GM19099 (cell line): Measurements from ENCODE around the gene IGF1R.

Experiments used
- POLR2A ChIP-seq: IDR thresholded peaks from 3 replicates; pipeline ENCODE4 v1.6.1; 2011; ENCODE audit warnings: low read depth; ENCODE audit not compliant: insufficient read length; ENCODE audit errors: extremely low read depth

Gene IGF1R

DNA sequence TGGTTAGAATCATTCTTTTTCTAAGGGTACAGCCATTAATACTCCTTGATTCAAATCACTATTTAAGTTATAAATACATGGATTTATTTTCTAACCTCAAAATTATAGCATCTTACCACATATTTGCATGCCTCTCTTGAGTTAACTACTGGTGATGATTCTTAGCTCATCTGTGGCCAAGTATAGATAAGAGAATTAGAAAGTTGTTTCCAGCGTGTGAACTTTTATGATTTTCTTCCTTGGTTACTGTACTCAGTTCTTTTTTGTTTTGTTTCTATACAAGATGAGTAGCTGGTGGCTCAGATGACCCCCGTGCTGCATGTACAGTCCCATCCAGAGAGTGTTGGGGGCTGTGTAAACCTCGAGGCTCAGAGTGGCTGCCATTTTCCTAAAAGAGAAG, 124.6 kb downstream of the IGF1R start:
- no peak for TF ChIP-seq POLR2A

DNA sequence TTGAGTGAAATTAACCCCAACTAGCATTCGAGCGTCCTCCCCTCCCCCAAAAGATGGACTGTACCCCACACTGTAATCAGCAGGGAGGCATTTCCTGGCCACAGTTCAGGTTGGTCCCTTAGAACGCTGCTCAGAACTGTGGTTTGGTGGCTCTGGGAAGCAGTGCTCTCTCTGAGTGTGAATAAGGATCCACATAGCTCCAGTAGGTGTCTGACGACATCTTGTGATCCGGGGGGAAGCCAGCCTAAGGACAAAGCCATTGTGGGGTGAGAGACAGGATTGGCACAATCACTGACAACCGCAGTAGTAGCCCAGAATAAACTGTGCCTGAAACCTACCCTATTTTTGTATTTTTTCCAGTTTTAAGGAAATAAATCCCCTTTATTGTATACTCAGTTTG, 125.3 kb downstream of the IGF1R start:
- TF ChIP-seq POLR2A, result no peak

DNA sequence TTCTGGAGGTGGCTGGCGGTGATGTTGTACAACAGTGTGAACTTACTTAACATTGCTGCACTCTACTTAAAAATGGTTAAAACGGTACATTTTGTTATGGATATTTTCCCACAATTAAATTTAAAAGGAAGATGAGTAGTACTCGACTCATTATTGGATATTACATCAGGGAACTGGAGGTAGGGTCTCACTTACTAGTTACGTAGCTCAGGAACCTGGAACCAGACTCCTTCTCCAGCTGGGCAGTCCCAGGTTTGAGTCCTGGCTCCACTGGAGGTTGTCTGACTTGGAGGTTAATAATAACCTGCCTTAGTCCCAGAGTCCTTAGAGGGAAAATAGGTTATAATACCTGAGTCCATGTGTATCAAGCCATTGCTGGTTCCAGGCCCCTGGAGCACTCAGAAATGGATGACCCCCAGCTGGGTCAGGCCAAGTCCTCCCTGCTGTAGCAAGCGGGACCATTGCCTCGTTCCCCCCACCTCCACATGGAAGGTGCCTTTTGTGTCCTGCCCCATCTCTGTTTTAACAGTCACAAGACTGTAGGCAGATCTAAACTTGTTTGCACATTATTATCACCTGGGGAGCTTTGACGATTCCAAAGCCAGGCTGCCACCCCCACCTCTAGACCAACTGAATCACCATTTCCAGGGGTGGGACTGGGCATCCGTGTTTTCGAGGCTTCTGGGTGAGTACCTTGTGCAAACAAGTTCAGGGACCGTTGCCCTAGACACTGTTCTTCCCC, 126.6 kb downstream of the IGF1R start:
- no peak for TF ChIP-seq POLR2A

DNA sequence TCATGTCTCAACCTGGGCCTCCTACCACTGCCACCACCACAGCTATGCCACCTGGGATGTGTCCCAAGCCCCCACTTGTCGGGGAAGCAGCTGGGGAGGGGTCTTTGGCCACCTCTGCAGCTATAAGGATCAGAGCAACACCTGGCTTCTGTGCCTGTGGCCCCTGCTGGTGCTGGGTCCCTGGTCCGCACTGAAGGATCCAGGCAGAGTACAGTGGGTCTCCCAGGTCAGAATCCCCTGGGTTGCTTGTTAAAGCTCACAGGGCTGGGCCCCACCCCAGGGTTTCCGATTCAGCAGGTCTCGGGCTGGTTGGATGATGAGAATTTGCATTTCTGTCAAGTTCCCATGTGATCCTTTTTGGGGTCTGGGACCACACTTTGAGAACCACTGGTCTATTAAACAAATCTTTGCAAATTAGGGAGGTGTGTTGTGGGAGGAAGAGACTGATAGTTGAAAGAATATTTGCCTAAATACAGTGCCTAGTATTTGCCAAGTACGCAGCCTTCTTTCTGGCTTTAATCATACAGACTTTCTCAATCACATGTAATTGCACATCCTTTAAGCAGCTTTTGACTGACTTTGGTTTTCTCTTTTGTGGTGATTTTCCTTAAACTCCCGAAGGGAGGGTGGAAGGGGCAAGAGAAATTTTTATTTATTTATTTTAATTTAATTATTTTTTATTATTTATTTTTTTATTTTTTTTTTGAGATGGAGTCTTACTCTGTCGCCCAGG, 127.3 kb downstream of the IGF1R start:
- no peak for TF ChIP-seq POLR2A

DNA sequence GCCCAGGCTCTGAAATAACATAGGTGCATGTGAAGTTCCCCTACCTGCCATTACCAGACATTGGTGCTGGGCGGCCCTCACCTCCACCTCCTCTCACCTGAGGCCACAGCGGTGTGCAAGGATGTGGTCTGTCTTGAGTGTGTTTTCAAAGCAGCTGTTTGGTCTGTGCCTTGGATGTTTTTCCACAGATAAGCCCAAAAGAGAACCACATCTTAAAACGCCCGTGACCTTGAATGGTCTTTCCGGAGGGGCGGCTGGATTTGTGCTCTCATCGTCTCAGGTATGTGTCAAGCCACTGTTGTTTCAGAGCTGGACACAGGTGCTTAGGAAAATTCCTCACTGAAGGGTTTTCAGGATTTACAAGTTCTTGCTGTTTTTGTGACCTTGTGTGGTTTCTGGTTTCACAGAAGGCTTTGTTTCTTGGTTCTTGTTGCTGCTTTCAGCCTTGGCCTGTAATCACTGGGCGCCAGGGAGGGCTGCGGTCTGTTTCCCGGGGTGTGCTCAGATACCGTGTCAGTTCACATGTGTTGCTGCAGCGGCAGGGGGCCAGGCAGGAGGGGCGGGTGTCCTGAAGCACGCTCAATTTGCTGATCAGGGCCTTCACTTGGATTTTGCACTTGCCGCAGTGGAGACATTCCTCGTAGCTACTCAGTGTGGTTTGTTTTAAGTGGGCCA, 128.4 kb downstream of the IGF1R start:
- no peak for TF ChIP-seq POLR2A

DNA sequence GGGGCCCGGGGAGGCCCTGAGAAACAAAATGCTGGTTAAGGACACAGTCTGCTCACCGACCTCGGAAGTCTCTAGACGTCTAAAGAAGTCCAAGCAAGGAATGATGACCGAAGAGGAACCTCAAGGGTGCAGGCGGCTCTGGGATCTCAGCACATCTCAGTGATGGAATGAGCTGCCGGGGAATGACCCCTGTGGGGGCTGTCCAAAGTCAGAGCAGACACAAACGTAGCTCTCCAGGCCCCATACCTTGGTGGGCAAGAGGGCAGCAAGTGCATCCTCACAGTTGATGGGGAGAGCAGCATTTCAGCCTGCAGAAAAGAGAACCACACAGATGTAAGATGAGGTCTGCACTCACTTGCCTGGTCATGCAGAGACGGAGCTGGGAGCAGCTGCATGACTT, 129.1 kb downstream of the IGF1R start:
- TF ChIP-seq POLR2A, result no peak

DNA sequence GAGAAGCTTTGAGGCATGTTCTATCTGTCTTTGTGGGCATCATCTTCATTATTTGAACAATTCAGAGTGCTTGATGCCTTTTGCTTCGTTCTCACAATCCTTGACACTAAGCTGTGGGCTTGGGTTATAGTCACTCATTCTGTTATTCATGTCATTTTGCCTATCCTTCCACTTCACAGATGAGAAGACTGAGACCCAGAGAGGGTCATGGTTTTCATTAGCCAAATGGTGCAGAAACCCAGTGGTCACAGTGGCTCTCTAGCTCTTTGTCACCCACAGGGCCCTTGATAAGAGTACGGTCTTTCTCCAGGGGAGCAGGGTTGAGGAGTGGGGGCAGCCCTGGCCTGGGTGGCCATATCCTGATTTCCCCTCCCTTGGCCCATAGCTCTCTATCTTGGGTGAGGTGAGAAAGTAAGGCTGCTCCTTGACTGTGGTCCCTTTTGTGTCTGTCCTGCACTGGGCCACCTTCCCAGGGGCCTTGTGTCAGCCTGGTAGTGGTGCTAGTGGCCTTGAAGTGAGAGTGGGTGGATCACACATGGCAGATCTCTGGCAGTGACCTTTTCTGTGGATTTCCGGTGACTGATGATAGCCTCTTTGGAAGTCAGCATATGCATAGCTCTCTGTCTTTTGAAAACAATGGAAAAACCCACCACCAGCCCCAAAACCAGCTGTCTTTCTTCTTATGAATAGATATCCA, 130.1 kb downstream of the IGF1R start:
- no peak for TF ChIP-seq POLR2A

DNA sequence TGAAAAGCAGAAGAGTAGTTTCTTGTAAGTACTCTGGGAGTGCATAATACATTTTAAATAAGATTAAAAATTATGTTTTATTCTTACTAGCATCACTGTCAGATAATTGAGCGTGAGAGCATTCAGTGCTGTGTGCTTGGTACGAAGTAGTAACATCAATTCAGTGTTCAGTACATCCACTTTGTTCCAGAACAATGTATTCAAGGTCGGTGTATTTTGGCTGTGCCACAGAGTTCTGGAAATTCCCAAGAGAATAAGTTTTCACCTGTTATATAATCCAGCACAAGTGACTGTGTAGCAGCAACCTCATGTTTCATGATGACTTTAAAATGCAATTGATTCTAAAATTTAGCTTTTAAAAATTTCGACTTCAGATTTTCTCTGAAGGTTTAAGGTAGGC, 130.6 kb downstream of the IGF1R start:
- TF ChIP-seq POLR2A, result no peak

DNA sequence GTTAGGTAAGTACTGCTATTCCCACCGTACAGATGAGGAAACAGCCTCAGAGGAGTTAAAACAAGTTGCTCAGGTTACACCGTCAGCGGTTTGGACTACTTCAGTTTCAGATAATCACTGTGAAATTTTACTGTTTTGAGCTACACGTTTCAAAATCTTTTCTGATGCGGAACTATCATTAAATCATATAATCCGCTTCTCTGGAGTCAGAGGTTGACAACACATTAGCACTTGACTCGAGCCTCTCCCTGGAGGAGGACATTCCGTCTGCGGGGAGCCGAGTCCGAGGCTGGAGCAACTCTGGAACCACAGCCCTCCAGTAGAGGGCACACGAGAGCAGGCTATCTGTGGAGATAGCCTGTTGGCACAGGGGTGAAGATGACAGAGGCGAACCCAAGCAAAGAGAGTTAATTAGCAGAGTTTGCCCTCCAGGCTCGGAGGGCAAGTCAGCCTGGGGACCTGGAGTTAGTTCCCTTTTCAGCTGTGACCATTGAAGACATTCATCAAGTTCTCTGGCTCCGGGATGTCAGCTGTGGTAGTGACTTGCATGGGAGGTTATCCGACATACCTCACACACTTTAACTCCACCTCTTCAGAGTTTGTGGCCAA, 131.2 kb downstream of the IGF1R start:
- no peak for TF ChIP-seq POLR2A

DNA sequence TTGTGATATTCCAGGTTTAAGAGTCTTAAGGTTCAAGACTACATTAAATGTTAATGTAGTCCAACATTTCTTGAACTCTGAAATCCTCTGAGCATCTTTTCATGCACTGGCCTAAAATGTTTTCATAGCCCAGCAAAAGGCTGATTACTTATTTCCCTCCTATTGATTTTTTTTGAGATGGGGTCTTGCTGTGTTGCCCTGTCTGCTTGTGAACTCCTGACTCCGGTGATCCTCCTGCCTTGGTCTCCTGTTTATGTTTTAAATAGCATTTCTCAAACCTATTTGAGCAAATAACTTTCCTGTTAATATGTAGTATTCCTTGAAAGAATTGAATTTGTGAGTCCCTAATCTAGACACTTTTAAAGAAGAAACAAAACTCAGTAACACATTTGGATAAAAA, 133.5 kb downstream of the IGF1R start:
- no peak for TF ChIP-seq POLR2A

DNA sequence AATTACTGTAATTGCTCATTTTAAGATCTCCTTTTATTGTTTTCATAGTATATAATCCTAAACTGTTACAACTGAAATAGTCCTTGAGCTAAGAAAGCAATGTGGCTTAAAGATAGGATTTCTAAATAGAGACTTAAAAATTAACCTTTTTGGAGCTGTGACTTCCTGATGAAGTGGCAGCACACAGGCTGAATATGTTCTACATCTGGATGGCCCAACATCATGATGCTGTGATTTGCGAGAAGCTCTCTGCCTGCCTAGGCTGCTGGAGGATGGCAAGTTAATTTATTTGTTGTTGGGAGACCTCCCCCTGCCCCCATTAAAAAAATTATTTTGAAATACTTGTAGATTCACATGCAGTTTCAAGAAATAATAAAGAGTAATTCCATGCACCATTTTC, 134.5 kb downstream of the IGF1R start:
- no peak for TF ChIP-seq POLR2A

DNA sequence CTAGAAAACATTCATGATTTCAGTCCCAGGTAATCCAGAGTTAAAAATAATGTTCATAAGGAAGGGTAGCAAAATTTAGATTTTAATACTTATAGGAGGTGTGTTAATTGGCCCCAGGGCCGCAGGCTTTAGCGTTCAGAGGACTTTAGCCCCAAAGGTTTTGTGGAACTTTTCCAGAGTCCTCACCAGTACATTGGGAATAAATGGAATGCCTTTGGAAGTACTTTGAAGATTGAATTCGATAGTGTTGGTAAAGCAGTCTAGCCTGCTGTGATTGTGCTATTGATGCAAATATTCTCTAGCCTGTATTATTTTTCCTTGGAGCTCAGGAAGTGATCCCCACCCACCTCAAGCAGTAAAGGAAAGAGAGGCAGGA, 137.1 kb downstream of the IGF1R start:
- TF ChIP-seq POLR2A, result no peak

DNA sequence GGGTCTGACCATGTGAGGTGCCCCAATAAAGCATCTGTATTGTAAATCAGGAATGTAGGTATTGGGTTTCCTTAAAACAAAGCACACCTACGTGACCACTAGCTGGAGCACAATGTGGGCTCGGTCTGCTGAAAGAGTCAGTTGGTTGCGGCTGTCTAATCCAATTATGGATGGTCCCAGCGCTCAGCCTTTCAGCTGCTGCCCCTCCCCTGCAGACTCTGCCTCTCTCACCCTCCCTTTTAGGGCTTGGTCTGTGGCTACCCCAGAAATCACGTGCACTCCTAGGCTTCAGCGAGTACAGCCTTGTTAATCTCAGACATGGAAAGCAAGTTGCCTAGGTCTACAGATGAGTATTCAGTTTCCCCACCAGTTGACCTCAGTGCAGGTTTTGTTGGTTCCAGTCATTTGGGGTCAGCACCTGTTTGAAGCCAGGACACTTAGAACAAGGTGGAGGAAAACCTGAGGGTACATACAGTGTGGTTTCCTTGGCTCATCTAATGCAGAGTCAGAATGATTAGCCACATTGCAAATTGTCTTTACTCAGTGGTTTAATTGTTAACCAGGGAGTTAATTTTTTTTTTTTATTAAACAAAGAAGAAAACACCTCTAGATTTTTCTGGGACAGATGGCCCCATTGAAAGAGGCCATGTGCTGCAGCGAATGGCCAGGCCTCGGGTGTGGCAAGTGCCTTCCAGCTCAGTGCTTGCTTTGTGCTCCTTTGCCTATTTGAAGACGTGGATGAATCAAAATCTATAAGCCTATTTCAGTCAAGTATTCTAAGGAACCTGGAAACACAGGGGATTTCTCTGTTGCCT, 137.7 kb downstream of the IGF1R start:
- no peak for TF ChIP-seq POLR2A

DNA sequence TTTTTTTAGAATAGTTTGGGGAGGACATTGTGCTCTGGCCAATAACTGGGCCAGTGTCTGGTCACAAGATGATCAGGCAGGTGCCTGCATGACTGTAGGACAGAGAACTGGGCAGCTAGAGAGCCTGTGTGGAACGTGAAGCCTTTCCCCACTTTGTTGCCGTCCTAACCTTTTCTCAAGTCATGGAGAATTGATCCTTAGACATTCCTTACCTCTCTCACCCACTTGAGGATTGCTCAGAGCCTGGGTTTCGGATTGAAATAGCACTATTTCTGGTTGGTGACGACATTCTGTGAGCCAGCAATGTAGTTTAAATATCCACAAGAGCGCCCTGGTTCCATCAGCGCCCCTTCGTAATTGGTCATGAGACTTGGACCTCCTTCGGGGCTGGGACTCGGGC, 138.4 kb downstream of the IGF1R start:
- no peak for TF ChIP-seq POLR2A
